Fibroblast of skin of back (primary cell): ENCODE data around the gene IL21. TPM values are rescaled to one million over a fixed set of nuclear protein-coding genes. Genes with fewer than 3 reads are reported as not detected.
A peak's percentile ranks its signal among the peaks of the same experiment; 100 is the strongest.
"Not testable (repeated sequence)": the region's sequence is repeated elsewhere in the genome, so short reads cannot be mapped to it uniquely, and the experiment has no call there.

Source experiments
- DNase-seq: peaks from one replicate; pipeline ENCODE4 v3.0.0-alpha.2; 2013
- polyA plus RNA-seq, 2 experiments: library from polyadenylated mRNA; unstranded; fragments of 120-200 nt; gene quantifications; one replicate each; pipeline ENCODE4 v1.2.1, GENCODE V29; 2013; ENCODE audit not compliant: insufficient read length in 2 of 2

Gene IL21
- polyA plus RNA-seq (2013, experiment 1 of 2; ENCODE audit: insufficient read length) = not detected
- not detected for polyA plus RNA-seq (2013, experiment 2 of 2; ENCODE audit: insufficient read length)

DNA sequence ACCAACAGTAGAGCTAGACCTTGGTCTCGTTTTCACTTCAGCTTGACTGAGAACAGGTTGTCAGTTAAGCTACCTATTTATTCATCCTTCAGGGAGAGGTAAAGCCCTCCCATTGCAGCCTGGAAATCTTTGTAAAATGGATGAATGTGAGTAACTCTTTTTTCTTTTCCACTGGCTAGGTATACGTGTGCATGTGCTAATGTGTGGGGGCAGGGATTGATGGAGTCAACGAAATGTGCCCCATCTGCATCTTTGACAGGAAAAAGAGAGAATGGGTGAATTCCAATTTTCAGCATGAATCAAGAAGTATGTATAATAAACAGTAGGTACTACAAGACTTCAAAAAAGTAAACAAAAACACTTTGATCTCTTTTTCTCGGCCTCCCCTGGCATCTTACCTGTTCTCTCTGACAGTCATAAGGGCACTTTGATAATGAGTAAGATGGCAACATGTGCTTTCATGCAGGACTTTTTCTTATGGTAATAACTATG lies at the start of gene IL21:
TSS of gene IL21 (minus strand) at position 51 of the 492 bp plus-strand sequence. CDS start 55 bp downstream, outside the sequence.
- DNase-seq = no peak

DNA sequence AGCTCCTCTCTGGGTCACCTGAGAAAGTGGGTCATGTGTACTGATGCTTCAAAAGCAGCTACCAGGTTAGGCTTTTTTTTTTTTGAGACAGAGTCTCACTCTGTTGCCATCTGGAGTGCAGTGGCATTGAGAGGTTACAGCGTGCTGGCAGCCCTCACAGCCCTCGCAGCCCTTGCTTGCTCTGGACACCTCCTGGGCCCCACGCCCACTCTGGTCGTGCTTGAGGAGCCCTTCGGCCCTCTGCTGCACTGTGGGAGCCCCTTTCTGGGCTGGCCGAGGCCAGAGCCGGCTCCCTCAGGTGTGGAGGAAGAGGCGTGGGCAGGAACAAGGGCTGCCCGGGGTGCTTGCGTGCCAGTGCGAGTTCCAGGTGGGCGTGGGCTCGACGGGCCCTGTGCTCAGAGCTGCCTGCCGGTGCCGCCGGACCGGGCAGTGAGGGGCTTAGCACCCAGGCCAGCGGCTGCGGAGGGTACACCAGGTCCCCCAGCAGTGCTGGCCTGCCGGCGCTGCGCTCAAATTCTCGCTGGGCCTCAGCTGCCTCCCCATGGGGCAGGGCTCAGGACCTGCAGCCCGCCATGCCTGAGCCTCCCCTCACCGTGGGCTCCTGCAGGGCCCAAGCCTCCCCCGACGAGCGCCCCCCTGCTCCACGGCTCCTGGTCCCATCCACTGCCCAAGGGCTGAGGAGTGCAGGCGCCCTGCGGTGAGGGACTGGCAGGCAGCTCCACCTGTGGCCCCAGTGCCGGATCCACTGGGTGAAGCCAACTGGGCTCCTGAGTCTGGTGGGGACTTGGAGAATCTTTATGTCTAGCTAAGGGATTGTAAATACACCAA lies 49.3 kb upstream of the IL21 start:
- no peak for DNase-seq

DNA sequence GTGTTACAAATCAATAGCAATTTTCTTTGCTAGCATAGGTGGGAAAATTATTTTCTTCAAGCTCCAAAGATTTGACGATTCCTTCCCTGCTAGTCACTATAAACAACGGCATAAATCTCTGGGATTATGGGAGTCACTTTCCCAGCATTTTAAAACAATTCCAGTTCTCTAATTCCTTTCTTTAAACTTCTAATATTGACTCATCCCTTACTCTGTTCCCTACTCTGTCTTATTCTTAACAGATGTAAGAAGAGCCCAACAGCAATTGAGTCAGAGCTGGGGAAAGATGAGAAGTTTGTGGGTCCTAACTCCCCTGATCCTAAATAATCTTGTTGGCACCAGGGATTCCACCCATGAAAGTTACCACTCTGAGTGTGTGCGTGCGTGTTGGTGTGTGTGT lies 47.4 kb upstream of the IL21 start:
- peak; percentile 84 for DNase-seq

DNA sequence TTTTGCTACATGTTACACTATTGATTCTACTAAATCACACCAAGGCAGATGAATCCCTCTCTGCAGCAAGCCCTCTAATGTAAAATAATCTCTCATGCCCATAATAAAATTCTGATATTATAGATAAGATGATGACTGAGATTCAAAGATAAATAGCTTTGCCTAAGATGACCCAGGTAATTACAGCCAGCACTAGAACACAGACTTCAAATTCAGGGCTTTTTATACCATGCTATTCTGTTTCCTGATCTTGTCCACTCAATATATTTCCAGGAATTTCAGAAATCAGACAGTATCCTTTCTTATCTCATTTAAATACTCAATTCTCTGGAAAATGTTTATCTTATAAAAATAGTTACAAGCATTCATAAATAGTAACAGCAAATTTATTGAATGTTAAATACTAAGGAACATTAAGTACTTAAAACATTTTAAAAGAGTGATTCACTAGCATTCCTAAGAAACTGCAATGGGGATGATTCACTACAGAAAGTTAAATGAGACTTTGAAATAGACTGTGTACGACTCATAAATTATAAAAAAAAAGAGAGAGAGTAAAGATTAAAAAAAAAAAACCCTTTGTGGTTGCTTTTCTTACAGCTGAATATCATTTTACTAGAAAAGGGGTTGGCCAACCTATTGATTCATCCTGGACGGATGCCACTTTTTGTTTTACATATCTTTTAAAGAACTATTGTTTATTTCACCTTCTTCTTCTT lies 45.8 kb upstream of the IL21 start:
- peak; percentile 97 for DNase-seq

DNA sequence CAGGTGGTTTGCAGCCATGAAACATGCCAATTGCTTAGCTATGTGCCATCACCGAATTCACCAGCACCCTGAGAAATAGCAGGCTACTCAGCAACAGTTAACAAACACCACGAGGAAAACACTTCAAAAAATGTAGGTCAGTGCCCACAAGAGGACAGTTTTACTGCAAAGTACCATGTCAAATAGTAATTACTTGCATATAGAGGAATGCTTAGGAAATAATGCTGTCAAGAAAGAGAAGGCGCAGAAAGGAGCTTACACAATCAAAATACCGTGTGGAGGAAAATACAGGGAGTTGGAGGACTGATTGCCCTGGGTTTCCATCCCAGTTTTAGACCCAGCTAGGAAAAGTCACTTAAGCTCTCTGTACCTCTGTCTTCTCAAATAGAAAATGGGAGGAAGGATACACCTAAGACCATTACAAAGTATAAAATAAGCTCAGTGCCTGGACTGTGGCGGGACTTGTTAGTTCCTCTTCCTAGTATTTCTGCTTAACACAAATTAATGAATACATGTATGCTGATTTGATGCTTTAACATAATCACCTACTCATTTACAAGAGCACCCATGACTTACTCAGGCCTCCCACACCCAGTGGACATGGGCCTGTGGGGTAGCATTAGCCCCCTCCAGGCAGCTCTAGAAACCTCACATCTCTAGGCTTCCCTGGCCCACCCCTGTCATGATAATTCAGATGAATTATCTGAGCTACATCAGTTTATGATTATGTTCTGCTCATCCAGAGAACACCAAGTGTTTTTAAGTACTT lies 44.5 kb upstream of the IL21 start:
- peak; percentile 25 for DNase-seq

DNA sequence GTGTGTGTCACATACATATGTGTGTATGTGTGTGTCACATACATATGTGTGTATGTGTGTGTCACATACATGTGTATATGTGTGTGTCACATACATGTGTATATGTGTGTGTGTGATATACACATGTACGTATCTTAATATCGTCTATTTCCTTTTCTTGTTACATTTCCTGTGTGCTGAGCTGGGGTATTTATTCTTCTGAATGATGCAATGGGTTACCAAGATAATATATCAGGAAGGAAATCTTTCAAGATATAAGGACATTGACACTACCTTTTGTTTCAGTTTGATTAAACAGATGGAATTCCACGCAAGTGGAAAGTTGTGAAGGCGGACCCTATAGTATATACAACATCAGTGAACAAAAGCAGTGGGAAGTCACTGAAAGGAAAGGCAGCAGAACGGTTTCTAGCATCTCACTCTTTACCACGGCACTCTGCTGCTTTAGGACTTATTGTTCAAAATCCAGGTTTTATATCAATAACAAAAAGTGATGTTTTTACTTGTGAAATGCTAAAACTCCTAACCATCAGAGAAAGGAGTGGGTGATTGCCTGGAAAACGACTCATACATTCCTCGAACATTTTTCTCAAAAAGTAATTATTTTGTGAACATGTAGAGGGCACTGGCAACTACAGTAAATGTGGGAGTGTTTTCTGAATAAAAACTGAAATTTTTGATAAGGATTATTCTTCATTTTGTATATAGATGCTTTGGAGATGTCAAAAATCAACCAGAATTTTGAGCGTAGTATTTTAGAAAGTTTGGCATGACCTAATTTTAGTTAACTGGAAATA lies 43.1 kb upstream of the IL21 start:
- peak; percentile 58 for DNase-seq

DNA sequence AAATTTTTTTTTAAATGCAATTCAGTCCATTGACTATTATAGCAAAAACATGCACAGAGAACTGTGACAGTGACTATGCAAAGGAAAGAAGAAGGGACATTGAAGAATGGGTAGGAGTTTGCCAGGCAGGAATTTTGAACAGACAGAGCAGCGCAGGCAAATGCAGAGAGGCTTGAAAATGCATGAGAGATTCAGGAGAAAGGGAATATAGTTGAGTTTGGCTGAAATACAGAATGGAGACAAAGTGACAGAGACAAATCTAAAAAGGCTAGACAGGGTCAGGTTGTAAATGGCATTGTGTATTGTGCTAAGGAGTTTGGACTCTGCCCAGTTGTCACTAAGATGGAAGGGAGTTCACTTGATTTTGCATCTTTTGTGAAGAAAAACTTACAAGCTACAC lies 42.4 kb upstream of the IL21 start:
- DNase-seq = no peak

DNA sequence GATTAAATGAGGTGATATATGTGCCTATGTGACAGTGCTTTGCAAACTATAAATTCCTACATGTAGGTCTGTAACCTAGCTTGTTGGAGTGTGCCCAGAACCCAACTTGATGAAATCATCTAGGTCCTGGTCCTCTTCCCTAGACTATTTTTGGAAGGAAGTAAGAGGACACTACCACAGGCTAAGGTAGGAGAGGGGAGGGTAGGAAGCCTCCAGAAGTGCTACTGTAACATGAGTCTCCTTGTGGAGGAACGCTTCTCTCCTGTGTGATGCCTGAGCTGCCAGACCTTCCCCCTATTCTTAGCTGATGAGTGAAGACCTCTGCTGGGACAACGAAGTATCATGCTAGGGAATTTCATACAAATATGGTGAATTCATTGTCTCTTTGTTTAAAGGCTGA lies 41.8 kb upstream of the IL21 start:
- no peak for DNase-seq

DNA sequence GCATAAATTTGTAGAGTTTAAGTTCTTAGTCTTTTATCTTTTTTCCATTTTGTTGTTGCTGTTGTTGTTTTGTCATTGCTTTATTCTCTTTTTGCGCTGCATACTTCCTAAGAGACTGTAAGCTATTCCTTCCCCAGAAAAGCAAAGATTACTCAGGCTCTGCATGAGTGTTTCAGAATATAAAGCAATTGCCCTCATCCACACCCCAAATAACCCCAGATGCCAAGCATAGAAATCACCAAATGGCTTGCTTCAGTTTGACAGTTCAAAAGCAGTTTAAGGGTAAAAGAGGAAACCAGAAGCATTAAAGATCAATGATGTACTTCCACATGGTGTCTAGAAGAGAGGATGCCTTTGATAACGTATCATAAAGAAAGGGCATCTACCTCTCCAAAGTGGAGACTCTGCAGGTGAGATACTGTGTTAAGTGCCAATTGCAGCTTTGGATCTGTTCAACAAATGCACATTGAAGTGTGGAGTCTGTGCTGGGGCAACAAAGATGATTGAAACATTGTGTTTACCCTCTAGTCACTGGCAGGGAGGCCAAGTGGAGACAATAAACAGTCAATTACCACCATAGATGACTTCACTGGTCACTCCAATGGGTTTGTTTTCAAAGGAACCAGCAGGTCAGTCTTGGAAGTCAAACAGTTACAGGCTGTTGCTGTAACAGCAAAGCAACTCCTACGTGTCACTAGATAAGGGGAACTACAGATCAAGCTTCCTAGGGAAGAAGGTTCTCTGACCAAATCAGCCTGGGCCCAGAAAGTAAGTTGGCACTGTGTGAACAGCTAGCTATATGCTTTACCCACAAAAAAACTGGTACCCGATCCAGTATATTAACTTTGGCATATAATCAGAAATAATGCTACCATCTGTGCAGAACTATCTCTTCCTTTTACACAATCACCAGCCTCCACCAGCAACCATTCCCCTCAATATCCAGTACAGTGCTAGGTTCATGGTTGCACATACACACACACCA lies 40.6 kb upstream of the IL21 start:
- no peak for DNase-seq

DNA sequence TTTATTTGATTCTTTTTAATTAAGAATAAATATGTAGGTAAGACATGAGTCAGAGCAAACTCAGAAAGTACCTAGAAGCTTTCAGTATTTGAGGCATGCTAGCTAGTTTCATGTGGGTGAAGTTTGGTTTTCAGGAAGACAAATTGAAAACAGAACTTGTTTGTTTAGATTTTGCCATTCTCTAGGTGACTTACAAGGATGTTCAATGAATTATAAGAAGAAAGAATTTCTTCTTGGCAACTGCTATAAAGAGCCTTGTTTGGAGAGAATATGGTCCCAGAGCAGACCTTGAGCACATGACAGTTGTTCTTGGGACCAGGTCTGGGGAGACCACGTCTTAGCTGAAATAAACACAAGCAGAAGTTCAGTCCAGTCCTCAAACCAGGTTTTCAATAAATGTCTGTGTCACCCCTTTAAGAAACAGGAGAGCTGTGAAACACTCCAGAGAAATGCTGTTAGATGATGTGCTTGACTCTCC lies 38.0 kb upstream of the IL21 start:
- DNase-seq = no peak

DNA sequence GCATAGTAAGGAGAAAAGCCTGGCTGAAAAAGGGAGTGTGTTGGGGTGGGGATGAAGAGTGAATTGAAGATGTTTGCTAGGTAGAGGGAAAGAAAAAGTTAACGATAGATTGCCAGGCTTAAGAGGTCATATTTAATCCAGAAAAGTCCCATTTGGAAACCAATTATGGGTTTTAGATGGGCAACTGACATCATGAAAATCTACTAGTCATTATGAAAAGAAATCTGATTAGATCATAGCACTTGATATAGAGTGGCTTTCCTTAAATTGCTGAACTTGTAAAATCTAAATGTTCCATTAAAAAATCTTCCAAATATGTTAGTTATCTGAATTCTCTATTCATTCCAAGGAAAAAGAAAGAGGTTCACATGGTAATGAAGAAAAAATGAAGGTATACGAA lies 37.5 kb upstream of the IL21 start:
- DNase-seq = no peak

DNA sequence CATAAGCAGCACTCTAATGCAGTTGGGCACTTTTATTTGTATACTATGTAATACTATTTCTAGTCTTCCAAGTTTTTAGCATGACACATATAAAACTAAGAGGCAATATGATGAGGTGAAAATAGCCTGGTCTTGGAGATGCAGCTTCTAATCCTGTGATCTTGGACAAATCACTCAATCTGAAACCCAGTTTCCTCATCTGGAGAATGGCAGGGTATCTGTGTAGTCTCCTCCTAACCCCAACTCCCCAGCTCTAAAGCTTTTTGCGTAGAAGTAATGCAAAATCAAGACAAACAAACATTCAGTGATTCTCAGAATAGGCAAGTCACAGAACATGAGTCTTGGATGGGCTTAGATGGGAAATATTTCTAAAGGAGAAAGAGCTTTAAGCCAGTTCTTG lies 36.7 kb upstream of the IL21 start:
- no peak for DNase-seq

DNA sequence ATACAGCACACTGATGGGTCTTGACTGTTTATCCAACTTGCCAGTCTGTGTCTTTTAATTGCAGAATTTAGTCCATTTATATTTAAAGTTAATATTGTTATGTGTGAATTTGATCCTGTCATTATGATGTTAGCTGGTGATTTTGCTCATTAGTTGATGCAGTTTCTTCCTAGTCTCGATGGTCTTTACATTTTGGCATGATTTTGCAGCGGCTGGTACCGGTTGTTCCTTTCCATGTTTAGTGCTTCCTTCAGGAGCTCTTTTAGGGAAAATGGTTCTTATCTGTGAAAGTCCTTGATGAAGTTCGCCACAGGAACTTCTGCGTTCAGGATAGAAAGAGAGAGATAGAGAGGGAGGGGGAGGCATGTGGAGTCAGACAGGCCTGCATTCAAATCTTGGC lies 35.7 kb upstream of the IL21 start:
- DNase-seq = not testable (repeated sequence)

DNA sequence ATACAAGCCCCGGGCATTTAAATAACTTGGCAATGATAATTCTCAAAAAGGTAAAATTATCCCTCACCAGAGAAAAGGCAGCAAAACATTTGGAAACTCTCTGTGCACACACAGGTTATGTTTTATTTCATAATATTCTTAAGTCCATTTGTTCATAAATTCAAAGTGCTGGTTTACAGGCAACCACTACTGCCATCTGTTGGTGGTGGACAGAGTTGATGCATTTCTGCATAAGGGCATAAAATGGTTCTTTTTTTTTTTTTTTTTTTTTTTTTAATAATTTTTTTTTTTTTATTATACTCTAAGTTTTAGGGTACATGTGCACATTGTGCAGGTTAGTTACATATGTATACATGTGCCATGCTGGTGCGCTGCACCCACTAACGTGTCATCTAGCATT lies 31.5 kb upstream of the IL21 start:
- peak; percentile 61 for DNase-seq

DNA sequence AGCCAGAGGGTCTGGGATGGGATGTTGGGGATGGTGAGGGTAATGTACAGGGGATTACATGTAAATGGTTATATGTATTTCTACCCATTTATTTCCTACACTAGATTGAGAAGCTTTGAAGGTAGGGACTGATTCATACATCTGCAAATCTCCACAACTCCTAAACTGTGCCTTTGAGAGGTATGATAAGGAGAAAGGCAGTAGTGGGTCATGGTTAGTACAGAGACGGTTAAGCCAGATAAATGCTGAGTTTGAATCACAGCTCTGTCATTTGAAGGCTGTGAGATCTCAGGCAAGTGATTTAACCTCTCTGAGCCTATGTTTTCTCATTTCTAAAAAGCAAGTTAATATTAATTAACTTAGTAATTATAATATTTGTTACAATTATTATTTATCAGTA lies 29.3 kb upstream of the IL21 start:
- DNase-seq = no peak

DNA sequence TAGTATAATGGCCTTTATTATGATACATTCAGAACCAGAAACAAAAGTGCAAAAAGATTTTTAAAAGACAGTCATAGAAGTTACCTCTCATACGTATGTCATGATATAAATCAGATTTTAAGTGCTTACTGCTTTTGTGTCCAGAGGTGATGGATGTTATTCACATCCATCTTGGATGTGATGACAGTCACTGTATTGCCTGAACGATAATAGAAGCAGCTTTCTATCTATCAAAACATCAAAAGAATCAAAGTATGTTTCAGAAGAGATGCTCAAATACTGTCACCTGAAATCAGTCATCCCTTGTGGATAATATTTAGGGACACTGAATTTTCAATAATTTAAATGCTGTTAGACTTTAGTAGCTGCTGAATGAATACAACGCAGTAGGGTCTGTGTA lies 26.8 kb upstream of the IL21 start:
- no peak for DNase-seq

DNA sequence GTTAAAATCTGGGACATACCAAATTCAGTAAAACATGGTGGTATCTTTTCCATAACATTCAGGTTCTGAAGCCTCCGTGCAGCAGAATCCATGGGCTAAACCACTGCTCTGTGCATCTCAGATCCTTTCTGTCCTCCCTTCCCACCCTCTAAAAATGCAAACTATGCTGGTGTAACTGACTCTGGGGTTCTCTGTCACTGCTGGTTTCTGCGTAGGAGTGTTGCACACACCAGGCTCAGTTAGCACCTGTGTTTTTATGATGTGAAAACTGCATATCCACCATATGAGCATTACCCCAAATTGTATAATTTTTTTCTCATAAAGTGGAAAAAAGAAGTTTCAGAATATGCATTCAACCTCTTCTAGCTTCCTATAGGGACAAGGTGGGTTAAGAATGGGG lies 22.4 kb upstream of the IL21 start:
- DNase-seq = no peak

DNA sequence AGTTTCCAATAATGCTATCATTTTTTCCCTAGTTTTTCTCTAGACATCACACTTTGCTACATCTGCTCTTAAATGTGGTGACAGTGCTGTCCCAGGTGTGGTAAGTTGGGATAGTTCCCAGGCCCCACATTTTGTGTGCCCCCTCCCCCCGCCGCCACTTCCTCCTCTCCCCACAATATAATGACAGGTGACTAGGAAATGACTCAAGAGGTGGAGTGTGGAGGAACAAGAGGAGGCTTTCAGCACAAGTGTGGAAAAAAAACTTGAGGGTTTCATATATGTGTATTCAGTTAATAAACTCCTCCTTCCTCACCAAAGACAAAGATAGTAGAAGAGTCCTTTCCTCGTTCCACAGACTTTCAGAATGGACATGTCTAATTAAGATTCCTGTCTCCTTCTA lies 18.3 kb upstream of the IL21 start:
- no peak for DNase-seq

DNA sequence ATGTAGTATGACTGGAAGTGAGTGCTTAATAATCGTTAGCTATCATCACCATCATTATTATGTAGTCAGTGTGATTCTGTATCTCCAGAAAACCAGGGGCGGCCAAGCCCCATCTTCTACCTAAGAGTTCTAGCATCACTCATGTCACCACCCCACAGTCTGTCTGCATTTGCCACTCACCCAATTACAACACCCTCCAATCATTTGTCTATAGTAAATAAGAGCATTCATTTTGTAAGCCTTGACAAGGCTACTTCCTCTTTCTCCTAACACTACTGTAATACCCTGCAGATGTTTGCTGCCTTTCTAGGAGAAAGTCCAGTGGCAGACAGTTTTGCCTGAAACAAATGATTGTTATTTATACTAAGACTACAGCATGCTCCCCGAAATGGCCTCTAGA lies 15.8 kb upstream of the IL21 start:
- DNase-seq = no peak

DNA sequence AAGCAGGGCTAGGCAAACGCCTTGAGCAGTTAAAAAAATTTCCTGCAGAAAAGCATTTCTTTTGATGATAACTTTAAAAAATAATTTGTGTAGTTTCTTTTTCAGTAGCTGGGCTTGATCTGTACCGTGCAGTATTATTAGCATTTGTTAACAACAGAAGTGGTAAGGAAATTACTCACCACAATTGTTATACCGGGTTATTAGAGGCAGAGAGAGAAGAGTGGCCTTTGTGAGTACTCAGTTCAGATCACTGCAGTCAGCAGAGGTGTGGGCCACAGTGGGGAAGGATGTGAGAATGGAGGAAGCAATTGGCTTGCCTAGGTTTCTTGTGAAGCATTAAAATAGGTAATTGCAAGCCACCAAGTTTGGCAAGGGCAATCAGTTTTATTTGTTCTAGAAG lies 14.3 kb upstream of the IL21 start:
- DNase-seq = no peak

DNA sequence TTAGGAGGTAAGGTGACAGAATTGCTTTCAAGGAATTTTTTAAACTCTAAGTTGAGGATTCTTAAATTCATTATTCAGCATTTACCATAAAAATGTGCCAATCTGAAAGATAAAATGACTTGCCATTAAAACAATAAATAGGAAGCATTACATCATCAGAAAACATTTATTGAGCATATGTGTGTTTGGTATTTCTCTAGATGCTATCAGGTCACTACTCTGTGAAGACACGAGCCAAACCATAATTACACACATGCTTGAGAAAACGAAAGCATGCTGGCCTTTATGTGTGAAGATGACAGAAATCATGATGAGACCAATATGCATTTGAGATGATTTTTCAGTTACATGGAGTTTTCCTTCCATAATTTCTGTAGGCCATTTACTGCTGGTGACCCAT lies 12.3 kb upstream of the IL21 start:
- DNase-seq = peak; percentile 6
